Small intestine (tissue), 7 donors: Measurements from ENCODE around the gene MED26. TPM values are rescaled to one million over a fixed set of nuclear protein-coding genes. Genes with fewer than 3 reads are reported as not detected.

ENCODE experiments used
- DNase-seq, 2 donors: peaks; one replicate each; pipeline versions ENCODE4 v3.0.0 to v3.0.0-alpha.2; 2013
- FAIRE-seq: peaks from 2 replicates; lab custom pipeline; 2012; peaks lifted over from hg19 to GRCh38; lab: Jason Lieb, UNC
- H3K27ac ChIP-seq, 3 donors: one replicate each; pipeline ENCODE4 v1.5.1; 2013; ENCODE audit warnings: low read length in 2 of 3, mild to moderate bottlenecking in 2 of 3, control low read depth in 1 of 3, inconsistent platforms in 1 of 3, low read depth in 1 of 3, moderate library complexity in 1 of 3
- H3K27me3 ChIP-seq, 3 donors: one replicate each; pipeline ENCODE4 v1.6.1; 2013; ENCODE audit warnings: low read length in 3 of 3, inconsistent platforms in 1 of 3; ENCODE audit not compliant: control insufficient read depth in 3 of 3, insufficient read depth in 3 of 3
- H3K36me3 ChIP-seq, 3 donors: one replicate each; pipeline ENCODE4 v1.6.1; 2013; ENCODE audit warnings: low read length in 3 of 3, inconsistent platforms in 1 of 3, low read depth in 1 of 3, mild to moderate bottlenecking in 1 of 3, moderate library complexity in 1 of 3; ENCODE audit not compliant: control insufficient read depth in 3 of 3, insufficient read depth in 2 of 3
- H3K4me1 ChIP-seq, 3 donors: one replicate each; pipeline ENCODE4 v1.6.1; 2013; ENCODE audit warnings: low read length in 2 of 3, inconsistent platforms in 1 of 3, low read depth in 1 of 3, mild to moderate bottlenecking in 1 of 3, moderate library complexity in 1 of 3; ENCODE audit not compliant: control insufficient read depth in 3 of 3, insufficient read depth in 2 of 3
- H3K4me3 ChIP-seq, 3 donors: one replicate each; pipeline ENCODE4 v1.5.1; 2013; ENCODE audit warnings: low read length in 3 of 3, control low read depth in 1 of 3, inconsistent platforms in 1 of 3, low read depth in 1 of 3, mild to moderate bottlenecking in 1 of 3, moderate library complexity in 1 of 3
- H3K9me3 ChIP-seq, 2 donors: one replicate each; pipeline ENCODE4 v1.6.1; 2013; ENCODE audit warnings: low read depth in 1 of 2, low read length in 1 of 2; ENCODE audit not compliant: control insufficient read depth in 2 of 2, insufficient read depth in 1 of 2
- WGBS, 3 donors: extraction: QIAGEN DNeasy Blood & Tissue Kit; methylation state at CpG; one replicate each; pipeline ENCODE4 v1.1.7; 2013; 5-methylcytosine and 5-hydroxymethylcytosine counted together
- polyA plus RNA-seq, 4 donors: library from polyadenylated mRNA; stranded (reverse) in 3 of 4; unstranded in 1 of 4; fragments of 200-250 nt in 3 of 4; fragments of 120-200 nt in 1 of 4; gene quantifications; one replicate each; pipeline versions ENCODE4 v1.2.1 to v1.2.3, GENCODE V29; 2013
- donor health status: healthy with polysubstance abuse.
- donor health status: control.
- donor health status: control.
- donor health status: Bipolar disorder and iron deficiency.
- donor health status: healthy.

Gene MED26
- polyA plus RNA-seq, 4 donors = 4.6 to 7.9 (median 5.4) TPM

- DNase-seq (no peak), FAIRE-seq (no peak)
- WGBS, 3 donors = 91 to 95% (median 92%) methylated on average over 42 to 52 of the region's 52 CpGs
- Histone ChIP-seq H3K9me3 (no peaks in the 10 kb centered on the region), H3K36me3 (peaks cover 6 to 67% (median 17%) of the 10 kb centered on the region in 3 donors), H3K4me1 (peaks cover 0 to 12% (median 0%) of the 10 kb centered on the region in 3 donors), H3K4me3 (no peak overlapping the region), H3K27me3 (no peaks in the 10 kb centered on the region), H3K27ac (no peak overlapping the region)
Observed at GRCh38 chr19:16576690-16577530, 51.1 kb downstream of the MED26 start.

- Histone ChIP-seq H3K4me1 (peaks cover 0 to 16% (median 3%) of the 10 kb centered on the region in 3 donors), H3K36me3 (peaks cover 6 to 59% (median 17%) of the 10 kb centered on the region in 3 donors), H3K9me3 (no peaks in the 10 kb centered on the region), H3K27me3 (no peaks in the 10 kb centered on the region), H3K27ac (no peak overlapping the region), H3K4me3 (no peak overlapping the region)
- WGBS, 3 donors = 85 to 89% (median 87%) methylated on average over 48 of the region's 48 CpGs
- FAIRE-seq = no peak
- DNase-seq = no peak
Observed at GRCh38 chr19:16575861-16576689, 51.9 kb downstream of the MED26 start.

GRCh38 chr19:16575282-16575681, 52.7 kb downstream of the MED26 start:
- no peak for DNase-seq
- Histone ChIP-seq H3K9me3 (no peaks in the 10 kb centered on the region), H3K4me3 (no peak overlapping the region), H3K27me3 (no peaks in the 10 kb centered on the region), H3K27ac (no peak overlapping the region), H3K4me1 (peaks cover 0 to 16% (median 3%) of the 10 kb centered on the region in 3 donors), H3K36me3 (peaks cover 6 to 57% (median 17%) of the 10 kb centered on the region in 3 donors)
- WGBS, 3 donors = 88 to 94% (median 92%) methylated on average over 2 of the region's 2 CpGs
- no peak for FAIRE-seq

GRCh38 chr19:16573925-16574324, 54.1 kb downstream of the MED26 start:
- FAIRE-seq = no peak
- Histone ChIP-seq H3K27me3 (no peaks in the 10 kb centered on the region), H3K36me3 (peaks cover 6 to 60% (median 17%) of the 10 kb centered on the region in 3 donors), H3K9me3 (no peaks in the 10 kb centered on the region), H3K4me3 (peak overlapping the region in 2 of 3 donors; percentile 95 to 98), H3K27ac (no peak overlapping the region), H3K4me1 (peaks cover 0 to 16% (median 3%) of the 10 kb centered on the region in 3 donors)
- DNase-seq = no peak

- WGBS, 3 donors = 62 to 67% (median 66%) methylated on average over 13 of the region's 13 CpGs
- H3K36me3 ChIP-seq = peaks cover 3 to 59% (median 17%) of the 10 kb centered on the region in 3 donors
- H3K4me3 ChIP-seq = peak overlapping the region in 2 of 3 donors; percentile 95 to 98
- no peak for FAIRE-seq
- peak overlapping the region; percentile 61 to 95 (median 90) for H3K27ac ChIP-seq
- no peaks in the 10 kb centered on the region for H3K9me3 ChIP-seq
- DNase-seq = no peak
- peaks cover 0 to 16% (median 3%) of the 10 kb centered on the region in 3 donors for H3K4me1 ChIP-seq
- H3K27me3 ChIP-seq = no peaks in the 10 kb centered on the region
Observed at GRCh38 chr19:16573296-16573695, 54.7 kb downstream of the MED26 start.

GRCh38 chr19:16572332-16573211, 55.4 kb downstream of the MED26 start, which contains the start of gene SLC35E1:
TSS of gene SLC35E1 (minus strand) at chr19:16572415. CDS start at chr19:16572364, 51 bp downstream.
- FAIRE-seq (no peak), DNase-seq (peak; percentile 98)
- 0 to 1% (median 1%) methylated on average over 61 to 83 of the region's 83 CpGs for WGBS, 3 donors
- H3K27ac ChIP-seq = peak within 1 kb of the TSS; percentile 61 to 95 (median 93)
- H3K27me3 ChIP-seq = no peaks in the 10 kb centered on the region
- no peaks in the 10 kb centered on the region for H3K9me3 ChIP-seq
- H3K4me1 ChIP-seq = peaks cover 0 to 16% (median 3%) of the 10 kb centered on the region in 3 donors
- H3K4me3 ChIP-seq = peak within 1 kb of the TSS; percentile 88 to 98 (median 95)
- H3K36me3 ChIP-seq = peaks cover 3 to 59% (median 17%) of the 10 kb centered on the region in 3 donors

- FAIRE-seq (no peak), DNase-seq (peak in 1 of 2 donors; percentile 26)
- H3K27me3 ChIP-seq = no peaks in the 10 kb centered on the region
- H3K27ac ChIP-seq = peak overlapping the region in 2 of 3 donors; percentile 45 to 93
- 0% methylated on average over 36 to 75 of the region's 75 CpGs for WGBS, 3 donors
- peaks cover 3 to 60% (median 16%) of the 10 kb centered on the region in 3 donors for H3K36me3 ChIP-seq
- peak overlapping the region; percentile 47 to 95 (median 88) for H3K4me3 ChIP-seq
- H3K9me3 ChIP-seq = no peaks in the 10 kb centered on the region
- H3K4me1 ChIP-seq = peaks cover 0 to 16% (median 3%) of the 10 kb centered on the region in 3 donors
Observed at GRCh38 chr19:16571822-16572331, 56.1 kb downstream of the MED26 start.
